ENCODE results near the gene RETREG3.

DNA sequence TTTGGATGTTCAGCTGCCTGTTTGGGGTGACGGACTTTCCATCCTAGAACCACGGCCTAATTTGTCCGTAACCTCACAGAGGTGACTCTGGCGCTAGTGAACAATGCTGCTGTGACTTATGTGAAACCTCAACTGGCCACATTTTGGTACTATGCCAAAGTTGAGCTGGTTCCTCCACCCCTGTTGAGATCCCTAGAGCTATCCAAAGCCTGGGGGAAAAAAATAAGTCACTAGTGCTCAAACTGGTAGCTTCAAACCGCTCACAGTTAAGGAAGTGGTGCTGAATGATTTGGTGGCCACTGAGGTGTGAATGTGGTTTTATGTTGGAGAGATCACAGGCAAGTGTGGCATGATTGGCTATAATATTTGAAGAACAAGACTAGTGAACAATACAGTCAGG lies 38.6 kb upstream of the RETREG3 start:
- TF ChIP-seq, protein P1, sequence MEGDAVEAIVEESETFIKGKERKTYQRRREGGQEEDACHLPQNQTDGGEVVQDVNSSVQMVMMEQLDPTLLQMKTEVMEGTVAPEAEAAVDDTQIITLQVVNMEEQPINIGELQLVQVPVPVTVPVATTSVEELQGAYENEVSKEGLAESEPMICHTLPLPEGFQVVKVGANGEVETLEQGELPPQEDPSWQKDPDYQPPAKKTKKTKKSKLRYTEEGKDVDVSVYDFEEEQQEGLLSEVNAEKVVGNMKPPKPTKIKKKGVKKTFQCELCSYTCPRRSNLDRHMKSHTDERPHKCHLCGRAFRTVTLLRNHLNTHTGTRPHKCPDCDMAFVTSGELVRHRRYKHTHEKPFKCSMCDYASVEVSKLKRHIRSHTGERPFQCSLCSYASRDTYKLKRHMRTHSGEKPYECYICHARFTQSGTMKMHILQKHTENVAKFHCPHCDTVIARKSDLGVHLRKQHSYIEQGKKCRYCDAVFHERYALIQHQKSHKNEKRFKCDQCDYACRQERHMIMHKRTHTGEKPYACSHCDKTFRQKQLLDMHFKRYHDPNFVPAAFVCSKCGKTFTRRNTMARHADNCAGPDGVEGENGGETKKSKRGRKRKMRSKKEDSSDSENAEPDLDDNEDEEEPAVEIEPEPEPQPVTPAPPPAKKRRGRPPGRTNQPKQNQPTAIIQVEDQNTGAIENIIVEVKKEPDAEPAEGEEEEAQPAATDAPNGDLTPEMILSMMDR (conservative IDR thresholded peaks at IDR 0.05 in 1 of 2, IDR thresholded peaks at IDR 0.05 in 1 of 2; ENCODE audit: low read depth in 1 of 2, low read length in 2 of 2), result no peak
- no peak for TF ChIP-seq EZH2 (IDR thresholded peaks at IDR 0.05; ENCODE audit: low read length, missing control alignments)

All from fibroblast of lung (primary cell).